HL-60 (cell line): ENCODE measurements around the gene ADPRH.

Source experiments
- DNase-seq, 2 experiments: peaks; one replicate each; pipeline ENCODE4 v3.0.0-alpha.2; 2010 to 2020; ENCODE audit warnings: low read depth in 1 of 2, low spot score in 1 of 2
- H3K27ac ChIP-seq: fragments of 250-450 bp; sonication (Bioruptor Pico); replicated peaks from 2 replicates; pipeline ENCODE4 v1.5.1; 2020; ENCODE audit warnings: mild to moderate bottlenecking, moderate library complexity
- H3K27me3 ChIP-seq: fragments of 250-450 bp; sonication (Bioruptor Pico); 2 replicates; pipeline ENCODE4 v1.5.1; 2021; ENCODE audit warnings: mild to moderate bottlenecking, moderate library complexity; ENCODE audit not compliant: insufficient read depth, poor library complexity, severe bottlenecking
- H3K4me3 ChIP-seq: replicated peaks from 2 replicates; pipeline ENCODE4 v1.5.1; 2011; ENCODE audit warnings: mild to moderate bottlenecking, control low read depth, low read length; ENCODE audit not compliant: insufficient read depth
- GABPA ChIP-seq: IDR thresholded peaks from 2 replicates; pipeline ENCODE4 v1.6.1; 2012; ENCODE audit warnings: low read depth
- POLR2AphosphoS5 ChIP-seq: IDR thresholded peaks from 2 replicates; pipeline ENCODE4 v1.6.1; 2012; ENCODE audit warnings: low read depth
- SPI1 ChIP-seq: IDR thresholded peaks from 2 replicates; pipeline ENCODE4 v1.6.1; 2012; ENCODE audit warnings: low read depth, mild to moderate bottlenecking, borderline replicate concordance
- TF ChIP-seq, protein P1 (sequence below): IDR thresholded peaks from 2 replicates; pipeline ENCODE4 v1.6.1; 2012; ENCODE audit warnings: low read depth; ENCODE audit not compliant: insufficient replicate concordance
- TF ChIP-seq, protein P2 (sequence below): IDR thresholded peaks from one replicate; pipeline ENCODE4 v1.5.1; 2011; ENCODE audit warnings: low read length, control low read depth, inconsistent platforms; ENCODE audit not compliant: insufficient read depth

The ADPRH gene

DNA sequence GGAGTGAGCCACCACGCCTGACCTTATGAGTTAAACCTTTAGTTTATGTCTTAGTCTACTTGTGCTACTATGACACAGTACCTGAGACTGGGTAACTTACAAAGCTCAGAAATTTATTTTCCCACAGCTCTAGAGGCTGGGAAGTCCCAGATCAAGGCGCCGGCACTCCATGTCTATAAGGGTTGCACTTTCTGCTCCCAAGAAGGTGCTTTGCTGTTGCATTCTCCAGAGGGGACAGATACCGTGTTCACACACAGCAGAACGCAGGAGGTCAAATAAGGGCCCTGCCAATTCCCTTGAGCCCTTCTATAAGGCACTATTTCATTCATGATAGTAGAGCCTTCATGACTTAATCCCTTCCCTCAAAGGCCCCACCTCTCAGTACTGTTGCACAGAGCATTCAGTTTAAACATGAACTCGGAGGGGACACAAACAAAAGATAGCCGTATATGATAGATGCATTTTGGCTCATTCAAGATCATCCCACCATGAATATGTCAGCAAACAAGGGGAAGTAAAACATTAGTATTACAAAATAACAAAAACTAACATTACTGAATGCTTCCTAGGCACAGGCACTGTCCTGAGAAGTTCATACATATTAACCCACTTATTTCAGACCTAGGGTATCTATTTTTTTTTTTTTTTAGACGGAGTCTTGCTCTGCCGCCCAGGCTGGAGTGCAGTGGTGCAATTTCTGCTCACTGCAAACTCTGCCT is 44.9 kb downstream of the ADPRH start:
- no peak for TF ChIP-seq POLR2AphosphoS5
- TF ChIP-seq, protein P1, sequence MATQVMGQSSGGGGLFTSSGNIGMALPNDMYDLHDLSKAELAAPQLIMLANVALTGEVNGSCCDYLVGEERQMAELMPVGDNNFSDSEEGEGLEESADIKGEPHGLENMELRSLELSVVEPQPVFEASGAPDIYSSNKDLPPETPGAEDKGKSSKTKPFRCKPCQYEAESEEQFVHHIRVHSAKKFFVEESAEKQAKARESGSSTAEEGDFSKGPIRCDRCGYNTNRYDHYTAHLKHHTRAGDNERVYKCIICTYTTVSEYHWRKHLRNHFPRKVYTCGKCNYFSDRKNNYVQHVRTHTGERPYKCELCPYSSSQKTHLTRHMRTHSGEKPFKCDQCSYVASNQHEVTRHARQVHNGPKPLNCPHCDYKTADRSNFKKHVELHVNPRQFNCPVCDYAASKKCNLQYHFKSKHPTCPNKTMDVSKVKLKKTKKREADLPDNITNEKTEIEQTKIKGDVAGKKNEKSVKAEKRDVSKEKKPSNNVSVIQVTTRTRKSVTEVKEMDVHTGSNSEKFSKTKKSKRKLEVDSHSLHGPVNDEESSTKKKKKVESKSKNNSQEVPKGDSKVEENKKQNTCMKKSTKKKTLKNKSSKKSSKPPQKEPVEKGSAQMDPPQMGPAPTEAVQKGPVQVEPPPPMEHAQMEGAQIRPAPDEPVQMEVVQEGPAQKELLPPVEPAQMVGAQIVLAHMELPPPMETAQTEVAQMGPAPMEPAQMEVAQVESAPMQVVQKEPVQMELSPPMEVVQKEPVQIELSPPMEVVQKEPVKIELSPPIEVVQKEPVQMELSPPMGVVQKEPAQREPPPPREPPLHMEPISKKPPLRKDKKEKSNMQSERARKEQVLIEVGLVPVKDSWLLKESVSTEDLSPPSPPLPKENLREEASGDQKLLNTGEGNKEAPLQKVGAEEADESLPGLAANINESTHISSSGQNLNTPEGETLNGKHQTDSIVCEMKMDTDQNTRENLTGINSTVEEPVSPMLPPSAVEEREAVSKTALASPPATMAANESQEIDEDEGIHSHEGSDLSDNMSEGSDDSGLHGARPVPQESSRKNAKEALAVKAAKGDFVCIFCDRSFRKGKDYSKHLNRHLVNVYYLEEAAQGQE, result no peak
- TF ChIP-seq, protein P2, sequence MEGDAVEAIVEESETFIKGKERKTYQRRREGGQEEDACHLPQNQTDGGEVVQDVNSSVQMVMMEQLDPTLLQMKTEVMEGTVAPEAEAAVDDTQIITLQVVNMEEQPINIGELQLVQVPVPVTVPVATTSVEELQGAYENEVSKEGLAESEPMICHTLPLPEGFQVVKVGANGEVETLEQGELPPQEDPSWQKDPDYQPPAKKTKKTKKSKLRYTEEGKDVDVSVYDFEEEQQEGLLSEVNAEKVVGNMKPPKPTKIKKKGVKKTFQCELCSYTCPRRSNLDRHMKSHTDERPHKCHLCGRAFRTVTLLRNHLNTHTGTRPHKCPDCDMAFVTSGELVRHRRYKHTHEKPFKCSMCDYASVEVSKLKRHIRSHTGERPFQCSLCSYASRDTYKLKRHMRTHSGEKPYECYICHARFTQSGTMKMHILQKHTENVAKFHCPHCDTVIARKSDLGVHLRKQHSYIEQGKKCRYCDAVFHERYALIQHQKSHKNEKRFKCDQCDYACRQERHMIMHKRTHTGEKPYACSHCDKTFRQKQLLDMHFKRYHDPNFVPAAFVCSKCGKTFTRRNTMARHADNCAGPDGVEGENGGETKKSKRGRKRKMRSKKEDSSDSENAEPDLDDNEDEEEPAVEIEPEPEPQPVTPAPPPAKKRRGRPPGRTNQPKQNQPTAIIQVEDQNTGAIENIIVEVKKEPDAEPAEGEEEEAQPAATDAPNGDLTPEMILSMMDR, result no peak
- TF ChIP-seq SPI1, result no peak
- no peak for TF ChIP-seq GABPA
- H3K27me3 ChIP-seq, result no peaks in the 10 kb centered on the region
- no peak for DNase-seq
- H3K4me3 ChIP-seq, result no peak overlapping the region
- no peak overlapping the region for H3K27ac ChIP-seq

DNA sequence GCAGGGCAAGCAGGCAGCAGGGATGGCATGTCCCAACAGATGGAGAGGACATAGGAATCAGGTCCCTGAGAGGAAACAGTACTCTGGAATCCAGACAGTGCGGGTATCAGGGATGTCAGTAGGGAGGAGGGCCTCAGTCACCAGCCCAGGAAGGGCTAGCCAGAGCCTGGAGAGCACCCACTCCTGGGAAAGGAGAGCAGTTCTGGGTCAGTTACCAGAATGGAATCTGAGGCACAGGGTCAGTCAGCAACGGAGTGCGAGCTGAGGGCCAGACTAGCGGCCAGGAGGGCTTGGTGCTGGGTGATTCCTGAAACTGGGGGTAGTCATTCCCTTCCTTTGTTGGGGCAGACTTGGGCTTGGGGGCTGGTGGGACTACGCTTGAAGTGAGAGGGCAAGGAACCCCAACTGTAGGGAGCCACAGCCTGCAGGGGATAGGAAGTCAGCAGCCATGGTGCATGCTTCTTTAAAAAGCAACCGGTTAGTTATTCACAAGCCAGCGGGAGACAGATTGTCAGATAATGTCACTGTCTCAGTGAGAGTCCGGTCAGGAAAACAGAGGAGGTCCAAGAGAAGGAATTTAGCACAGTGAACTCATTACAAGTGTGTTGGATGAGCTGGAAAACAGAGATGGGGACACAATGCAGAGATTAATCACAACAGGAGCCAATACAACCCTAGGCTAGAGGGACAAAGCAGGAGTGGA is 46.3 kb downstream of the ADPRH start:
- Histone ChIP-seq H3K27me3 (no peaks in the 10 kb centered on the region), H3K4me3 (no peak overlapping the region), H3K27ac (no peak overlapping the region)
- no peak for DNase-seq
- TF ChIP-seq, protein P1, result no peak
- TF ChIP-seq SPI1, result no peak

DNA sequence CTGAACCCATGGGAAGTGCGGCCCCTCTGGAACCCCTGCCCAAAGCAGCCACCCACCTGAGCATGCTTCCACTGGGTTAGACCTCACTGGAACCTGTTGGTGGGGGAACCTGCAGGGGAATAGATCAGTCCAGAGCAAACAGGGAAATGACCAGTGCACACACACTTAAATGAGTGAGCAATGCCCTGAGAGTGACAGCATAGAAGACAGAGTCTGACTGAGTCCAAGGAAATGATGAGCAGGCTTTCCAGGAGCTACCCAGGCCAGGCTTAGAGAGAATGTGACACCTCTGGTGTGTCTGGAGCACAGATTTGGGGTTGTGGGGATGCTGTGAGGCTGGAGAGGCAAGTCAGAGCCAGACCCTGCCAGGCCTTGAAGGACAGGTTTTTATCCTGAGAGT is 46.9 kb downstream of the ADPRH start:
- H3K27me3 ChIP-seq, result no peaks in the 10 kb centered on the region
- DNase-seq, result no peak
- TF ChIP-seq SPI1, result no peak
- TF ChIP-seq, protein P1, result no peak
- TF ChIP-seq, protein P2, result no peak
- no peak for TF ChIP-seq POLR2AphosphoS5
- TF ChIP-seq GABPA, result no peak

More for the DNA sequence above, 46.9 kb downstream of the ADPRH start:
- no peak overlapping the region for H3K27ac ChIP-seq
- H3K4me3 ChIP-seq, result no peak overlapping the region
